HG02798 (cell line): ENCODE measurements around the gene KCTD10.
"Not testable (repeated sequence)": the region's sequence is repeated elsewhere in the genome, so short reads cannot be mapped to it uniquely, and the experiment has no call there.

Experiments
- ATAC-seq: cut with Tn5 transposase; IDR thresholded peaks from one replicate; pipeline ENCODE4 v1.9.1; 2021; ENCODE audit warnings: mild to moderate bottlenecking; ENCODE audit not compliant: unreplicated experiment, poor library complexity

KCTD10 gene

DNA sequence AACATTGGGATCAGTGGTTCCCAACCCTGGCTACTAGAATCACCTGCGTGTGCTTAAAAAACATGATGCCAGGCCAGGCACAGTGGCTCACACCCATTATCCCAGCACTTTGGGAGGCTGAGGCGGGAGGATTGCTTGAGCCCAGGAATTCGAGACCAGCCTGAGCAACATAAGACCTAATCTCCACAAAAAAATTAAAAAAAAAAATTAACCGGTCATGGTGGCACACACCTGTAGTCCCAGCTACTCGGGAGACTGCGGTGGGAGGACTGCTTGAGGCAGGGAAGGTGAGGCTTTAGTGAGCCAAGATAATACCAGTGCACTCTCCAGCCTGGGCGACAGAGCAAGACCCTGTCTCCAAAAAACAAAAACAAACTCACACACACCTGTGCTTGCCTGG, 2.0 kb downstream of the KCTD10 start:
- no peak for ATAC-seq

DNA sequence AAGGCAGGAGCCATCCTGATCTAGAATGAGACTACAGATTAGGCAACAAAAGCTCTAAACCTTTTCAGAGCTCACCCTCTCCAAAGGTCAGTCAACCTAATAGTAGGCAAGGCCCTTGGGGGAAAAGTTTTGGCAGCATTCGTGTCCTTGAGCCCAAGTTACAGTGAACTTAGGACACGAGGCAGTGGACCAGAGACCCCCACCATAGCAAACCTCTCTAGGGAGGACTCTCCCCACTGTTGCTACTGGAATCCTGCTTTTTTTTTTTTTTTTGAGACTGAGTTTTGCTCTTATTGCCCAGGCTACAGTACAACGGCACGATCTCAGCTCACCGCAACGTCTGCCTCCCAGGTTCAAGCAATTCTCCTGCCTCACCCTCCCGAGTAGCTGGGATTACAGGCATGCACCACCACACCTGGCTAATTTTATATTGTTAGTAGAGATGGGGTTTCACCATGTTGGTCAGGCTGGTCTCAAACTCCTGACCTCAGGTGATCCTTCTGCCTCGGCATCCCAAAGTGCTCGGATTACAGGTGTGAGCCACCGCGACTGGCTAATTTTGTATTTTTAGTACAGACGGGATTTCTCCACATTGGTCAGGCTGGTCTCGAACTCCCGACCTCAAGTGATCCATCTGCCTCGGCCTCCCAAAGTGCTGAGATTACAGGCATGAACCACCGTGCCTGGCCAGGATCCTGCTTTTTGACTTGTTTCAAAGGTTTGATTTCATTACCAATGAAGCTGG, 3.4 kb downstream of the KCTD10 start:
- not testable (repeated sequence) for ATAC-seq

DNA sequence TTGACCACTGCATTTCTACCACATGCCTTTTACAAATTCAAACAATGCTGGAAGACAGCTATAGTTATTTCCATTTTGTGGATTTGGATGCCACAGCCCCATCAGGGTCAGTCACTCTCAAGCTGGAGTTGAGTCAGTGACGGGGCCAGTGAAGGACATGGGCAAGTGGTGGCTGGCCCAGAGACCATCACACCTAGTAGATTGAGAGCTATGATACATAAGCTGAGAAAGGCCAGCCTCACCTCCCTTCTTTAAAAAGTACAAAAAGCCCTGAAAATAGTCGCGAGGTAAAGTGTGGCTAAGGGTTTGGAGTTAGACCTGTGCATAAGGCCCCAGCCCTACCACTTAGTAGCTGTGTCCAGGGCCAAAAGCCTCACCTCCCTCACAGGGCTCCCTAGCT, 4.1 kb downstream of the KCTD10 start:
- ATAC-seq = no peak

DNA sequence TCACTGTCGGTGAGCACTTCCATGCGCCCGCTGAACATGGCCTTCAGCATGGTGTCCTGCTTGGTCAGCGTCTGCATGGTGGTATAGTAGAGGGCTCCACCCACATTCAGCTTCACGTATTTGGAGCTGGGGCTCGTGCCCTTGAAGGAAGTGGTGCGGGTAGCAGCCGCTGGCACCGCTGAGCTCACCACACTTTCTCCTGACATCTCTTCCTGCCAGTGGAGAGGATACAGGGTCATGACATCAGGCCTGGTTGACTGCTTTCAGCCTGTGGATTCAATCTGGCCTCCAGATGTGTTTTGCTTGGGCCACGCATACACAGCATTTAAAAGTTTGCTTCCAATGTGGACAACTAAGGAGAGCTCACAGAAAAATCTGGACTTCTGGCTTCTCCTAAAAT, 7.6 kb downstream of the KCTD10 start:
- no peak for ATAC-seq

DNA sequence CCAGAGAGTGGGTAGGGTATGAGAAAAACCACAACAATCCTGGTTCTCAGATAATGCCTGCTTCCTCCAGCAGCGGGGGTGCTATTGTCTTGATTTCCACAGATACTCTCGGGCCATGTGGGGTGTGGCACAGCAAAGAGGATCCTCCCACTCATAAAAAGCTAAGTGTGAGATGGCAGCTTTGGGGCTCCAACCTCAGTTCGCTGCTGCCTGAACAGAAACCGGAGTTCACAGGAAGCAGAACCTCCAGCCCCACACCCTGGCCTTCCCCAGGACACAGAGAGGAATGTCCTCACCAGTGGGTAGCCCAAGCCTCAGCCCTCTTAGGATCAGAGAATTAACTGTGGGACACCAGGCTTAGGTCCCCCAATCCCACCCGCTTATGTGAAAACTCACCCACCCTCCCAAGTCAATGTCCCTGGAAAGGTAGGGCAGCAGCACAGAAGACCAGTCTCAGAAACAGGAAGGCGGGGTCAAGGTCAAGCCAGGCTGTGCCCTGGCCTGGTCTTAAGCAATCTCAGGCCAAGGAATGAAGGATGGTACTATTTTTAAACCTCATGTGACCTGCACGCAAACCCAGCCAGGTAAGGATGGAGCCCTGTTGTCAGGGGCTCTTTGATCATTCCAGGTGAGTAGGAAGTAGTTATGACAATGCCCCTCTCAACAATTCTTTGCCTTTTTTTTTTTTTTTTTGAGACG, 9.0 kb downstream of the KCTD10 start:
- no peak for ATAC-seq

DNA sequence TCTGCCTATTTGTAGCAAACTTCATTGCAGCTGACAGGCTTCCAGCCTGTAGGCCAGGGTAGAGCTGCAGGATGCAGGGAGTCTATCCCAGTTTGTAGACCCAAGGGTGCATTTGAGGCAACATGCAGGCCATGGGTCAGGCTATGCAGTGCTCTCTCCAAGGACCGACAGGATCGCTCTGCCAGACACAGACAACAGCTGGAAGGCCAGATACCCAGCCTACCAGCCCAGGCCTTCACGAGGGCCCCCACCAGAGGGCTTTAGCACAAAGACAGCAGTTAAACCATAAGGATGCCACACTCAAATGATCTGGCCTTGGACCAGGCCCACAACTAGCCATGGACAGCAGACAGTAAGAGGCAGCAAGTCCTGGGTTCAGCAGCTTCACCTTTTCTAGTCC, 10.3 kb downstream of the KCTD10 start:
- no peak for ATAC-seq

DNA sequence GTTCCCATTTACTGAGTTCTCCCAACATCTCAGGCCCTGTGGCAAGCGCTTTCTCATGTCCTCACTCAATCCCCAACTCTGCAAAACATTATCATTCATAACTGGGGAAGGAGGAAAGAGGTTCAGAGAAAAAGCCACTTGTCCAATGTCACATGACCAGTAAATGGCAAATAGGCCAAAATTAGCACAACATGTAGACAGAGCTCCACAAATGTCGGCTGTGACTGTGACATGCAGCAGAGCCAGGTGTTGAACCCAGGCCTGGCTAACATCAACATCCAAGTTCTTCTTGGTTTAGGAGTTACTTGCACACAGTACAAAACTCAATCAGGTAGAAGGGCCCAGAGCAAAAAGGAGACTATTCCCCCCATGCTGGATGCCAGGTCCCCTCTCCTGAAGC, 10.8 kb downstream of the KCTD10 start:
- no peak for ATAC-seq

DNA sequence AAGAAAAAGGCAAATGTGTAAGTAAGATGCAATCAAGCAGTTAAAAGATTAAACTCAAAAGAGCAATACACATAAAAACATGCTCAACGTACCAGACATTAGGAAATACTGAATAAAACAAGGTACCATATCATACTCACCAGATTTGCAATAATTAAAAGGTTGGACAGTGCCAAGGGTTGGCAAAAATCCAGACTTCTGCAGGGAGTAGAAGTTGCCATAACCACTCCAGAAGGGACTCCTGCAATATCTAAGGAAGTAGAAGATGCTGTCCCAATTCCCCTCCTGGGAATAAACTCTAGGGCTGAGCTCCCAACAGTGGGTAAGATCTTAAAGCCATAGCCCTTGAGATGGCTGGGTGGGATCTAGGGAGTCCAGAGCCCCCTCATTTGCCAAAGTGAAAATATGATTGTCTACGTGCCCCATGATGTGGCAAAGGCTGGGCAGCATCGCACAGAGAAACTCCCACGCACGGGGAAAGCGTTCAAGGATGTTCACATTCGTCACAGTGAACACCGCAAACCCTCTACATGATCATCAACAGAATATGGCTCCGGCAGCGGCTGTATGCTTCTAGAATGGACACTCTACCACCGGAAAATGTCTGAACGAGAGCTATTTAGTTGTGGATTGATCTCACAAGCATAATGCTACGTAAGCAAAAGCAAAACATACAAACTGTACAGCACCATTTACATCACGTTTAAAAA, 12.3 kb downstream of the KCTD10 start:
- ATAC-seq = no peak

DNA sequence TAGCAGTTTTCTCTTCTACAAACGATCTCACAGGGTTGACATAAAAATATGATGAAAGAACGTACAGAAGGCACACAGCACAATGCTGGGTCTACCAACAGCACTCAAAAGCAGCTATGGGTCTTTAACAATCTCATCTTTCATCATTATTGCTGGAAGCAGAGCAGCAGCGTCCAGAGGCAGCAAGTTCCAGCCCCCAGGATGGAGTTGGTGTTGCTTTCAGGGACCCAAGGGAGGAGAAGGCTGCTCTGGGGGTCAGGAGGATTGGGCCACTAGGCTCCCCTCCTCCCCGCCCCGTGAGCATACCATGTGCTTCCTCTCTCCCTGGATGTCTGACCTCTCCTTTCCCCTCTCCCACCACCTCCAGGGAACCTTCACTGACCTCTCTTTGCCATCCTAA, 13.3 kb downstream of the KCTD10 start:
- ATAC-seq = no peak

DNA sequence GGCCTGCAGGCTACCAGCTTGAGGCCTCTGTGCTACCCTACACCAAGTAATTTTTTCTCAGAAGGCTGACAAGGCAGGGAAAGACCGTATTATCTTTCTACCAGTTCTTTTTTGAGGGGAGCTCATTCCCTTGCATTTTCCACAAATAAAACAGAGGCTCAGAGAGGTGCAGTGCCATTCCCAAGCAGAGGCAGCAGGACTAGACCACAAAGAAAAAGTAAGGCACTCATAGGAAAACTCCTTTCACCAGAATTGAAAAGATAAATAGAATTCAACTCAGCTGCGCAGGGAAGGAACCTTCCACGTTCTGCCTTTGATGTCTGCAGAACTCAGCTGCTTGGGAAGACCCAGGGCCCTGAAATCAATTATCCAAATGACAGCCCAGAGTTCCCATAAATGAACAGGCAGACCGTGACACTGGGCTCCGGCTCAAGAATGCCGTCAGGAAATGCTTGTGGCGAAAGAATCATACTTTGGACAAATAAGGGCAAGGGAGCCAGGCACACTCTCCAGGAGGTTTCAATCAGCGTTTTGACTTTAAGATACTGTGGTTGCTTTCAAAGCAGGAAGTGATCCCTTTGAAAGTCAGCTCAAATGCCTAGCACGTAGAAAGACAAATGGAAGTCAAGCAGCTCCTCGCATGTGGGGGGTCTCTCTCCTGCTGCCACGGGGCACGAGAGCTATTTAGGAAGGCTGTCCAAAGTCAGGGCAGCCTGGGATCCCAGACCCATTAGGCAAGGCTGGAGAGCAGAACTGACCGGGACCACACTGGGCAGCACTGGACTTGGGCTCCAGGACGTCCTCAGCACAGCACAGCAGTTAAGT, 14.0 kb downstream of the KCTD10 start:
- no peak for ATAC-seq

DNA sequence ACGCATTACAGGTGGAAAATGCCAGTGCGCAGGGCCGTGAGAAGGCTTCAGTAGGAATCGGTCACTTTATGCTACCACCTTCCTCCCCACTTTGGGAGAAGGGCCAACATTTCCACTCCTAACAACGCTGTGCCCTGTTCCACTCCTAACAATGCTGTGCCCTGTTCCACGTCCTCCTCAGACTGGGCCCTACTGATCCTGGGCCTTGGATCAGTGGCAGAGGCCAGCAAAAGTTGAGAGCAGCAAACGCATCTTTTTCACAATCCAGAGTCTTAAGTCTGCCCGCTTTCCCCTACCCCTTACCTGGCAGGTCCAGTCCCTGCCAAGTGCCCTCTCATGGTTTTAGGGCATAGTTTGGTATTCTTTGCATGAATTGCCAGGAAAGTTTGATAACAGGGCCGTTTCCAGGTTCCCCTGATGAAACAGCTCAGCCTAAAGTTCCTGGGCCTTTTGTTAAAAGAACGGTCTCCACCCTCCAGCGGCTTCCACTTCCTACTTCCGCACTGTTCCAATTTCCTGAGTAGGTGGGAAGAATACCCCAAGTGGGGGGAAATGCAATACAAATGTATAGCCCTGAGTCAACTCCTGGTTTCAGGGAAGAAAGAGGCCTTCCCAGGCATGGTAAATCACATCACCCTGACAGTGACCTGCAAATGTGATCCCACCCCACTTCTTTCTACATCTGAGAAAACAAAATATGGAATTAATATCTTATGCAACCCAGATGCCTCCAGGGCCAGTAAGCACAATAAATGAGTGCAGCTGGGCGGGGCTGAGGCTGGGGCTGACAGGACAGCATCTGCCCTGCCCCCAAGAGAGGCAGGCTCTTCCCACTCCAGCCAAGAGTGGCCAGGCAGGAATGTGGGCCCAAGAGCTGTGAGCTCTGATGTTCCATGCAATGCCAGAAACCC, 15.0 kb downstream of the KCTD10 start:
- ATAC-seq = no peak

DNA sequence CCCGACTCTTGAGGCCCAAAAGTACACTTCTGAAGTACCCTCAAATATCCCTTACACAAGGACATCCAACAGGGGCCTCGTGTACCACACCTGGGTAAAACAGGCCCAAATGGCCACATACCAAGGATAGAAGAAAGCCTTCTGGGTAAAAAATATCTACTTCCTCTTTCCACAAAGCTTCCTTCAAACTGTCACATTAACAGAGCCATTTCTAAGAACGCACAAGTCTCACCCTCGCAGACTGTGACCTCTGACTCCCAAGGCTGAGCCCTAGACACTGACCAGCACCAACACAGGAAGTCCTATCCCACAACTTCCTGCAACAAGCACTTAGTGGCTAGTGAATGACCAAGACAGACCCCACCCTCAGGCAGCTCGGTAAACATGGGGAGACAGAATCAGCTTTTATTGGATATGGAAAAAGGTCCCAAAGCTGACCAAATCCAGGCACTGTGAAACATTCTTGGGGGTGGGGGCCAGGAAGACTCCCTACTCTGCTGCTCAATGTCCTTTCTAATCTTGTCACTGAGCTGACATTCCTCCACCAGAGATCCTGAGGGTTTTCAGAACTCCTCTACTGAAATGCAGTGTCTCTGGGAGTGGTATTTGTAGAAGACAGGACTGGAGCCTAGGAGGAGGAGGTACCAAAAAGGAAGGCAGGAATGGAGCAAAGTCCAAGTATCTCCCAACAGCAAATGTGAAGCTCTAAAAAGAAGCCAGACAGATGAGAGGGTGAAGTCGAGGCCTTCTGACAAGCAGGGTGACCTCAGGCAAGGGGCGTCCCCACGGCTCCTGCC, 15.9 kb downstream of the KCTD10 start:
- ATAC-seq = no peak

DNA sequence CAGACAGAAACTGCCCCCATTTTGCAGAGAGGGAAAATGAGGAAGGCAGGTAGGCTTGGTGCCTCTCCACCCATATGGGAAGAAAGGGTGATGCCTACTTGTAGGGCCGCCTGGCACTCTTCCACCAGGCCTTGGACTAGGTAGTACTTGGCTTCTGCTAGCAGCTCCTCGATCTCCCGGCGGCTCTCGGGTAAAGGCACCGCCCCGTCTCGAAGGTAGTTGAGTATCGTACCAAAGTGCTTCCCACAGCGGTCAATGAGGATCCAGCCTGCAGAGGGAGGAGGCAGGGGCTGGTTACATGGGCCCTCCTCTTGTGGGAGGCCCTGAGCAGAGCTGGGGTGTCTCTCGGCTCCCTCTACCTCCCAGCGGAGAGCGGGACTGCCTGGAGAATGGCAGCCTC, 16.6 kb downstream of the KCTD10 start:
- ATAC-seq = no peak

DNA sequence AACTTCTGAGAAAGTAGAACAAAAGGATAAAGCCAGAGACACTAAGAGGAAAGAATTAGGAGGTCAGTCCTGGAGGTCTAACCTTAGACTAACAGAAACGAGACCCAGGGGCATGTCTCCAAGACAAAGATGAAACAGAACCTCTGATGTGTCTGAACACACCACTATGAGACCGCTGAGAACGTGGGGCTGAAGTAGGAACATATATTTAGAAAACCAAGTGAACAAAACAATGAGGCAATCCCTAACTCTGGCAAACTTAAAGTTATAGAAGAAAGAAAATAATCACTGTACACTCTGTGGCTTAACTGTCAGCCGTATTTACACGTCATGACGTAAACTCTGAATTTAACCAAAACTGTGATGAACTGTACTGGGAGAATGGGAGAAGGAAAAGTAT, 17.9 kb downstream of the KCTD10 start:
- no peak for ATAC-seq

DNA sequence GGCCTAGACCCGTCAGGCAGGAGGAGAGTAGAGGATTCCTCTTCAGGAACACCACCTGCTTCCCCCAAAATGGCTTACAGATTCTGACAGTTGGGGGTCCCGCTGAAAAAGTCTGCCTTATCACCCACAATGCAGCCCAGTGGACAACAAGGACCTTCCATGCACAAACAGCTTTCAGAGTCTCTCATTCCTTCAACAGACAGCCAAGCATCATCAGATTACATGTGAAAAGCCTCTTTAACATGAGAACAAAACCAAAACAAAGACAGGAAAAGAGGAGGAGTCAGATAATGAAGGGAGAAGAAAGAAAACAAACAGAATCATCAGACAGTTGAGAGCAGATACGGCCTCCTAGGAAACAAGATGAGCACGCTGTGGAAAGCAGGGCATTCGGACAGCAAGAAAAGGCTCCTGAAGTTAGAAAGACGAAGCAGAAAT, 18.3 kb downstream of the KCTD10 start:
- no peak for ATAC-seq

DNA sequence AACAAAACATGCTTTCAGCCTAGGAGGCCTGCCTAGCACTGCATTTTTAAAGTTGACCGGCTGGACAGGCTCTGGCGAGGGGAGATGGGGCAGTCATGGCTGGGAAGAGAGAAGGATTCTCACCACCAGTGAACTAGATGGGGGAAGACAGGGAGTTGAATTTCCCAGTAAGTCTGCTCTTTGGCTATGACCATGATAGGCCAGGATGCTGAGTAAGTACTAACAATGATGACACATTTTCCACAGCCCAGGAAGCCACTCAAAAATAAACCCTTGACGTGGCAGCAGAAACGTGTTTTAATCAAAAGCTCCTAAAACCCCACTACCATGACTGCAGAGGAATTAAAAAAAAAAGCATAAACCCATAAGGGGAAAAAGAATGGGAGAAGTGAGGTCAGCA, 19.0 kb downstream of the KCTD10 start:
- ATAC-seq = no peak

DNA sequence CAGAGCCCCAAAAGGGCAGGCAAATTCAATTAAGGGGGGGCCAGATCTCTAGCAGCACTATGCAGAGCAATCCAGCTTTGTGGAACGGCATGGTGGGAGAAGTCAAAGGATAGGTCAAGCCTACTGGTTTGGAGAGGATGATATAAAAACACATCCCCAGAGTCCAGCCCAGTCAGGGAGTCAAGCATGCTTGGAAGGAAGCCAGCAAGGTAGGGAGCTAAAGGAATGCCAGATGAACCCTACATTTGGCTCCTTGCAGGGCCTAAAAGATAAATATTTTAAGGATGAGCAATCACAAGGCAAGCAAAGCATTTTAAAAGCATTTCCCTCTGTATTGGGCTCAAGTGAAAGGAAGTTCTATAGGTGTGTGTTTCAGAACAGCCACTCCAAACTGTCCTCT, 21.4 kb downstream of the KCTD10 start:
- ATAC-seq = no peak

DNA sequence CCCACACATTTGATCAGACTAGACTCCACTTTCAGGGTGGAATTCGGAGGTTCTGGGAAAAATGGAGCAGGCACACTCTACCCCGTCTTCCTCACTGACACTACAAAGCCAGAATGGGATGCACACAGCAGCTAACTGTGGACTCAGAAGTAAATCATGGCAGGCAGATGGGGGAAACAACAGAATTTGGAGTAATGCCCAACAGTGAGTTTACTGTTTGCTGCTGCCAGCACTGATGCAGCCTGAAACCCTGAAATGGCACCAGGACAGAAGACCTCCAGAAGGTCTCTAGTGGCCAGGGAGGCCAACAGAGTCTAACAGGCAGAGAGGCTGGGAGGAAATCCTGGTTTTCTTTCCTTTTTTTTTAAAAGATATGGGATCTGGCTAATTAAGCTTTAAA, 24.6 kb downstream of the KCTD10 start:
- ATAC-seq = no peak

DNA sequence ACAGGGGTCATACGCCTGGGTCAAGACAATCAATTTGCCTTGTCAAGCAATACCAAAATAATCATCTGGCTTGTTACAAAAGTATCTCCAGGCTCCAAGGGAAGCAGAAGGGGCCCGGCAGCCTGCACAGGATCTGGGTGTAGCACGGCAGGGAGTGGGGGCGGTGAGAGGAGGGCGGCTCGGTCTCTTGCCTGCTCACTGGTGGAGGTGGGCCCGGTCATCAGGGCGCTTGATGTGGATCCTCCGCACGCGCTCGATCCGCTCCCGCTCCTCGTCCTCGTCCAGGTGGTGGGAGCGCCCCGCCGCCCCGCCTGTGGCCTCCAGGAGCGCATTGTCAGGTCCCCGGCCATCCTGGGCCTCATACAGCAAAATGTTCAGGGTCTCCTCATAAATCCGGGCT, 25.7 kb downstream of the KCTD10 start:
- ATAC-seq = no peak
